Ureter (tissue), 1 donor: ENCODE data around the gene ADAM12. TPM values are rescaled to one million over a fixed set of nuclear protein-coding genes. Genes with fewer than 3 reads are reported as not detected.
A peak's percentile ranks its signal among the peaks of the same experiment; 100 is the strongest.
"Not testable (repeated sequence)": the region's sequence is repeated elsewhere in the genome, so short reads cannot be mapped to it uniquely, and the experiment has no call there.

Experiments used
- DNase-seq: peaks from one replicate; pipeline ENCODE4 v3.0.0-alpha.2; 2020; ENCODE audit warnings: low spot score
- total RNA-seq: library from RNA; stranded (reverse); gene quantifications from one replicate; pipeline ENCODE4 v1.2.4, GENCODE V29; 2023
- donor health status: DM: yes; HTN: yes; CAD: no.

The ADAM12 gene
- total RNA-seq, 1 donor from 2014 or later: 12.3 TPM

DNA sequence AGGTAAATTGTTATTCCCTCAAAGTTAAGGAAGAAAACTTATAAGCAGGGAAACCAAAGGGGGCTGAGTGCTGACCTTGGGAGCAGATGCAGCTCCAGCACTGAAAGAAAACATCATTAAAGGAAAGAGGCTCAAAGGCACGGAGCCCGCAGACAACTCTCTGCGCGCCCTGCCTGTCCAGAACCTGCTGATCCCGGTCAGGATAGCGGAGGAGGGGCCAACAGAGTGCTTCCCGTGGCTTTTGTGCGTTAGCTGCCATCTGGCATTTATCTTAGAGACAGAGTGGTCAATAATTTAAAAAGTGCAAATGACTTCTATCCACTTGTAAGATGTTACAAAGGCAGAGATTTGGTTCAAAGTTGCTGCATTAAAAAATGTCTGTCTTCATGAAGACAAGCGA is 329.8 kb downstream of the ADAM12 start:
- no peak for DNase-seq

DNA sequence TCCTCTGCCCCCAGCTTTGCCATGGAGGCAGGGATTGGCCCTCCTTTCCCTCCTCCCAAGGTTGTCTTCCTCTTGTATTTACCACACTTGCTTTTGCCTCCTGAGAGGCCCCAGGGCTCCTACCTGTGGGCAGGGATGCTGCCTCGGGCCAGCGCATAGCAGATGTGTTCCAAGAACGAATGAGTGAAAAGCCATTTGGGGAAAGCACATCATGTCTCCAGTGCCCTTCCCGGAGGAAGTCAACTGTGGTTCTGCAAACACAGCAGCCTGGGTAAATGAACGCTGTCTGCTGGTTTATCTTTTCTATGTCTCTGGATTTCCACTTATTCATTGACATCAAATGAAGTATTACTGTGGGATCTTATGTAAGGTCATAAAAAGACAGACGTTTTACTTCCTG is 330.2 kb downstream of the ADAM12 start:
- no peak for DNase-seq

DNA sequence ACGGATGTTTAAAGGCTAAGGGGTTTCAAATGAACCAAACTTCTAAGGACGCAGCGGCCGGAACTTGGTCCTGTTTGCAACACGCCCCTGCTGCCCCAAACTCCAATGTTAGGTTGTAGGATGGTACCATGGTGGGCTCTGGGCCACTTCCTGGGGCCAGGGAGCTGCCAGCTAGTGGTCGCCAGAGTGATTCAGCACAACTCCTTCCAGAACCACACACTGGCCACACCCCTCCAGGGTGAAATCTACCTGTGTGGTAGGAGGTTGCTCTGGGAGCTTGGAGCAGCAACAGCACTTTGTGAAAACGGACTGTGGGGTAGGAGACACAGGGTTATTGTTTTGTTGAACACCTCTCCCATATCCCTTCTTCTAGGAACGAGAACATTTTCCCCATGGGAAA is 330.8 kb downstream of the ADAM12 start:
- no peak for DNase-seq

DNA sequence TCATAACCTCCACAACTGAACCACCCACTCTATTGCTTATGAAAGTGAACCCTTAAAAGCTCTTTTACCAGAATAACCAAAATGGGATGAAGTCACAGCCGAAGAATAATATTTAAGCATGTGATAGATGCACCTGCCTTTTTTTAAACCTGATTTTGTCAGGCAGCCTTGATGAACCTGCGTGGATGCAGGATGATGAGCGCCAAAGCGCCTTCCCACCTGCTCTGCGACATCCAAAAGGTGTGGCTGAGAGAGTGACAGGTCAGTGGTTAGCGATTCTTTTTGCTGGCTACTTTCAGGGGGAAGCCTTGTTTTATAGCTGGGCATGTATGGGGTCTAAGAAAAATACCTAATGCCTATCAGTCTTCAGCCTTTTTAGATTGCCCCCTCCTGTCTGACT is 334.1 kb downstream of the ADAM12 start:
- no peak for DNase-seq

DNA sequence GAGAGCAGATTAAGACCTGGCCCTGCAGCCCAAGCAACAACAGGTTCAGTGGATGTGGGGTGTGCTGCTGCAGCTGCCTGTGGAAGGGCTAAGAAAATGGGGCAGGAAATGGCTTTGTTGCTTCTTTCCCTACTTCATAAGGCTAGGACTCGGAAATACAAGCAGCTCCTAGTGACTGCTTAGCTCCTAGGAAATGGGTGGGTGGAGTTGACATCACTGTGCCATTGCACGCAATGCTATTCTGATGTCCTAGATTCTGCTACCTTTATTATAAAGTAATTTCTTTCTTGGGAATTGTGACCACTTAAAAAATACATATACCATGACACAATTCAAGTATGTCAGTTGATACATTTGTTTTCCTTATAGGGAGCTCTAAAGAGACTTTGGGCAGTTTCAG is 336.1 kb downstream of the ADAM12 start:
- no peak for DNase-seq

DNA sequence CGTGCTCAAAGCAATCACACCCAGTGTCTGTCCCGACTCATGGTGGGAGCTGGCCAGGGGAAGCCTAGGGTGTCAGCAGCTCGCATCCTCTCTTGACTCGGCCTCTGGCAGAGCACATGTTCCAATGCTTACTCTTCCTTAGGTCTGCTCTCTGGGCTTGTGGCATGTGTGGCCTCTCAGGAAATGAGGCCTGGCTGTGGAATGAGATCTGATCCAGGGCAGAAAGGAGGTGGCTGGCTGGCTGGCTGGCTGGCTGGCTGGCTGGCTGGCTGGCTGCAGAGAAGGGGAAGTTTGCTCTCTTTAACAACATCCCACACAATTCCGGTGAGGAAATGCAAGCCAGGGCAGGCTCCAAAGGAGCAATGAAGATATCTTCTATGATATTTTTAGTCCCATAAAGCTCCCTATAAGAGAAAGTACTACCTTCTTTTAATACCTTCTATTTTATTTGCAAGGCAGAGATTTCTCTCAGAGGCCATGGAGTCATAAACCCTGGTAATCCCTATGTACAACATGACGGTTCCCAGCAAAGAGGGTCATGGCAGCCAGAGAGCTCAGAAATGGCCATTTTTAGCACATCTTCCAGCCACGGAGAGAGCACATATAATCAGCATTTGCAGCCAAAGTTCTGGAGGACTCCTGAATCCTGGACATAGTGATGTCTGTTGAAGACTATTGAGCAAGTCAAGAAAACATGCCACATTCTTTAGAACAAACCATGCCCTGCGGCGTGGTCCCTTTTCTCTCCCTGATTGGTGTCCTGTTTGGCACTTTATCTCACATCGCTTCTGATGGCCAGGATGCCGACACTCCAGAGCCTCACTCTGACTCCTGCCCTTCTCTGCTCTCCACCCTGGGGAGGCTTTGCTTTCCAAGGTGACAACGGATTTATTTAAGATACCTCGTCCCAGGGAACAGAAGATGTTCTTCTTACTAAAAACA is 338.2 kb downstream of the ADAM12 start:
- no peak for DNase-seq

DNA sequence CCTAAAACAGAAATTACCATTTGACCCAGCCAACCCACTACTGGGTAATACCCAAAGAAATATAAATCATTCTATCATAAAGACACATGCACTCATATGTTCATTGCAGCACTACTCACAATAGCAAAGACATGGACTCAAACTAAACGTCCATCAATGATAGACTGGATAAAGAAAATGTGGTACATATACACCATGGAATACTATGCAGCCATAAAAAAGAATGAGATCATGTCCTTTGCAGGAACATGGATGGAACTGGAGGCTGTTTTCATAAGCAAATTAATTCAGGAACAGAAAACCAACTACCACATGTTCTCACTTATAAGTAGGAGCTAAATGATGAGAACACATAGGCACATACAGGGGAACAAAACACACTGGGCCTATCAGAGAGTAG is 340.5 kb downstream of the ADAM12 start:
- DNase-seq: not testable (repeated sequence)

DNA sequence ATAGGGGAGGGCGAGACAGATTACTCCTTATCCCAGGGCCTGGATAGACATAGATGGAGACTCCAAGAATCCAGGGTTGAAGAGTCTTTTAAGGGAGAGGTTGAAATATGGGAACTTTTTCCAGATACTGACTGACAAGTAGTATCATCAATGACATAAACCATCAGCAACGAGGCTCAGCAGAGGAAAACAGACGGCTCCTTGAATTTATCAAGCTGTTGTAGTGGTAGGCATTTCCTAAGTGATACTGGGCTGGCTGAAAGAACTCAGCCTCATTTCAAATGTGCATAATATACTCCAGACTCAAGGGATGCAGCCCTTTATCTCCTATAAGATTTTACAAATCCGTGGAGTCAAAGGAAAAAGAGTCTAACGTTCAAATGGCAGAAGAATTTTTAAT is 341.4 kb downstream of the ADAM12 start:
- DNase-seq: no peak

DNA sequence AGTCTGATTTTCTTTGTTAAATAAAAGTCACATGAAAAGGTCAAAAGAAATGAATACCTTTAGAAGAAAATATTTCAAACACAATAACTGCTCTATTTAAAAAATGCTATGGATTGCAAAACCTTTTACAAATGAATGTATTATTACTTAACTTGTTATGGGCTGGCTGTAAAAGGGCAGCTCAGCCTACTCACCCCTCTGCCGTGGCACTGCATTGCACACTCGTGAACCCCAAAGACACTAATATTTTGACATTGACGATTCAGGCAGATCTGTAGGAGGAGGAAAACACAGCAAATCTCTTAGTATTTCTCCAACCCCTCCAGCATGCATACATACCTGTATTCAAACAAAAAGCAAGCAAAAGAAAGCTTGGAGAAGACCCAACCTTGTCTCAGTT is 342.4 kb downstream of the ADAM12 start:
- no peak for DNase-seq

DNA sequence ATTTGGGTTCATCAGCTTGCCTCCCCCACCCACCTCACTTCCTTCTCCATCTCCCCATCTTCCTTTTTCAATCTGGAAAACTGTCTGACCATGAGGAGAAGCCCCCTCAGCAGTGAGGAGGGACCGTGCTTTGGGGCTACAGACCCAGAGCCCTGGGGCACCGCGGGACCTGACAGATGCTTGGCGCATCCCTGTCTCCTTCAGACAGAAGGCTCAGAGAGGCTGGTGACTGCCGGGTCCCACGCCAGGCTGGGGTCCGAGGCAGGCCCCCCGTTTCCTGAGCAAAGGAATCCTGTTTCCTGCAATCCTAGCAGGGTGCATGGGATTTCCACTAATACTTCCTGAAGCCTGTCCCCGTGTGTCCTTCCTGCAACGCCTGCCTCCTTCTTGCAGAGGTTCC is 344.9 kb downstream of the ADAM12 start:
- DNase-seq: no peak

DNA sequence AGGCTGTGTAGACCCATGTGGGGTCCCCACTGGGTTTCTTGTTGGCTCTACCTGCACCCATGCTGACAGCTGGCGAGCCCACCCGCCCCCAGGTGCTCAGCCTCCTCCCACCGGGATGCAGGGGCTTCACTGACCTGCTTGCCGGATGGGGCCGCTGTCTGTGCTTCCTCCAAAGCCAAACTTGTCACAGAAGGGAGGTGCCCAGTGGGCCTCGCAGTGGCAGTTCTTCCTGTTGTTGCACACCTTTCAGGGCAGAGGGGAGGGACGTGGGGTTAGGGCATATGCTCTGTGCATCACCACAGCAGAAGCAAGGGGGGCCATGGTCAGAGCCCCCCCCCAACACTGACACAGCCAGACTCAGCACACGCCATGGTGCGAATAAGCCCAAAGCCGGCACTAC is 345.4 kb downstream of the ADAM12 start:
- DNase-seq: no peak

DNA sequence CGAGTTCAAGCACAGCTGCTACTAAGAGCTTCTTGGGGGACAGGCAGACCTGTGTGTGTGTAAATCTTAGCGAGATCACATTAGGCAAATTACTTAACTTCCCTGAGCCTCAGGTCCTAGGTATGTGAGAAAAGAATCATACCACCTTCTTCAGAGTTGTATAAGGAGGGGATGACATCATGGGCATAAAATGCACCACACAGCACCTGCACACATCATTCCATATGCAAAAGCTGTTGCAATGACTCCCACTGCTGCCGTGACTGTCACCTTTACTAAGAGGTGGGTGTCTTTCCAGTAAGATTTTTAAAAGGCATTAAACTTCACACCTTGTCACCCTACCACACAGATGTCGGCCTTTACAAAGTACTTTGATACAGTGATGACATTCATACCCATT is 345.9 kb downstream of the ADAM12 start:
- DNase-seq: no peak

DNA sequence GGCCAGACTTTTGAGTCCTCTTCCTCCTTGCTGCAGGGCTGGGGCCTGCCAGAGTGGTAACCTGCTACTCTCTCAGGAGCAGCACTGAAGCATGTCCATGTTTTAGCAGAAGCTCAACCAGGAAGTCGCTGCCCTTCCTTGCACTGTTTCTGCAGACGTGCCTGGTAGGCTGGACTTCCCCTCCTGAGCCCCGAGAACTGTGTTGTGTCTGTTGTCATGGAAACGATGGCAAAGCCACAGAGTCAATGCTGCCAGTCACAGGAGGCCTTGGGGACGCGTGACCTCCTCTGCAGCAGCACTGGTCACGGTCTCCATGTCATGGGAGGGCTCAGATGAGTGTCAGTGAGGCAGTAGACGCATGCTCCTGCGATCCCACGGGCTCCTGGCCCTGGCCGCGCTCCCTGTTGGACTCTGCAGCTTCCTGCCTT is 346.5 kb downstream of the ADAM12 start:
- peak; percentile 87 for DNase-seq

DNA sequence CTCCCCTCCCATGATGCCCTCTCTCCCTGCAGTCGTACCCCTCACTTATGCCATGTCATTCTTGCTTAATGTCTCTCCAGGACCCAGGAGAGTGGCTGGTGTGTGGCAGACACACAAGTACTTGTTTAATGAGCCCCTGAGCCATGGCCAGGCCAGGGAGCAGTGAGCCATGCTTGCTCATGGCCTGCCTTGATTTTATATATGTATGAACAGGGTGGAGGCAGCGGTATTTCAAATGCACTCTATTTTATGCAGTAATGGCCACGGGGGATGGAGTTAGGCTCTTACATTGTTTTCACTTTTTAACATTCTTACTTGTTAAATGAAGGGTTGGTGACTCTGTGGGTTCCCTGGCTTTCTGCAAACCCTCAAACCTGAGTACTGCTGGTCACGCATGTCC is 347.2 kb downstream of the ADAM12 start:
- DNase-seq: no peak

DNA sequence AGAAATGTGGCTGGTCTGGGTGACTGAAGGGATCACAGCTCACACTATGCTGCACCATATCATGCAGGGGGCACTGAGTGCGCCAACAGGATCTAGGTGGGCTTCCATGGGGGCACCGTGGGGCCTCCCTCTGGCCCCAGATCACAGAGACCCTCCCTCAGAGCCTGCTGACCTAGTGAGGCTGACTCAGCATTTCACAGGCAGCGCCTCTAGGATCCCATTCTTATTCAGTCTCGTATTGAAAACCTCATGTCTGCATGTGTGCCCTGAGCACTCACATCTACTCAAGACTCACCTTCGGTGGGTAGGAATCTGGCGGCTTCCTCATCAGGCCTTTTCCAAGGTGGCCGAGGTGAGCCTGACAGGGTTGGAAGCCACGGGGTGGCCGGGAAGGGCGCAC is 350.3 kb downstream of the ADAM12 start:
- no peak for DNase-seq

DNA sequence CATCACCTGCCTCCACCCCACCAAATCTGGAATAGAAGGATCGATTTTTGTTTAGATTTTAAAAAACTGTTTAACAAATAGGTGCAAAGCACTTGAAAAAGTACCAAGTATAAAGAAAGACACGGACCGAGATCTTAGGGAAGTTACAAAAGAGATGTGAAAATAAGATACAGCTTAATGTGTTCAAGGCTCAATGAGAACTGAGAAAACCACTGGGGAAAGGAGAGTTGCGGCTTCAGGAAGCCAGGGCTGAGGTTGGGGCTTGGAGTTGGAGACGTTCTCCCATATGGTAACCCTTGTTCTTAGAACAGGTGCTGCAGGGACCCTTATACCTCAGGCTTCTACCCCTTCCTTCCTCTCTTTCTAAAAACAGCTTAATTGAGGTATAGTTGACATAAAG is 351.8 kb downstream of the ADAM12 start:
- DNase-seq: no peak

DNA sequence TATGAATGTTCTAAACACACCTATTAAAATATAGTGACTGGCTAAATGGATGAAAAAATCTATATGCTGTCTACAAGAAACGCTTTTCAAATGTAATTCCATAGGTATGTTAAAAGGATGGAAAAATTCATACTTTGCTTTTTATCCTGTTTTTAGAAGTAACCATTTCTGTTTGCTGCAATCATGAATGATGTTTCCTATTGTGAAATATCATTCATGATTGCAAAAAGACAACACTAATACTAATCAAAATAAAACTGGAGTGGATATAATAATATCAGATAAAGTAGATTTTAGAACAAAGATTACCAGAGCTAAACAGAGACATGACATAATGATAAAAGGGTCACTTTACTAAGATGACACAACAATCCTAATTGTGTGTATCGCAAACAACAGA is 353.7 kb downstream of the ADAM12 start:
- DNase-seq: no peak

DNA sequence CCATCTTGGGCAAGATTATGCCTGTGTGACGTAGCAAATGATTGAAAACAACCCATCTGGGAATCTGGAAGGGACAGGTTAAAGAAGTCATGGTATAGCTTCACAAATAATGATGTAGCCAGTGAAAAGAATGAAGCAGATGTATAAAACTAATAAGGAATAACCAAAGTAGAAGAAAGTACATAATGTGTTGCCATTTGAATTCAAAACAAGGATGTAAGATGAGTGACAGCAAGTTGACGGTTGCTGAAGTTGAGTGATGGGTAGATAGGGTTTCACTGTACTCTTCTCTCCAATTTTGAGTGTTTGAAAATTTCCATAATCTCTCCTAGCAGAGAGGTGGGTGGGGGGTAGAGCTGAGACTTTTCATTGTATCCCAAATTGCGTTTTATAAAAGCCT is 358.3 kb downstream of the ADAM12 start:
- DNase-seq: no peak

DNA sequence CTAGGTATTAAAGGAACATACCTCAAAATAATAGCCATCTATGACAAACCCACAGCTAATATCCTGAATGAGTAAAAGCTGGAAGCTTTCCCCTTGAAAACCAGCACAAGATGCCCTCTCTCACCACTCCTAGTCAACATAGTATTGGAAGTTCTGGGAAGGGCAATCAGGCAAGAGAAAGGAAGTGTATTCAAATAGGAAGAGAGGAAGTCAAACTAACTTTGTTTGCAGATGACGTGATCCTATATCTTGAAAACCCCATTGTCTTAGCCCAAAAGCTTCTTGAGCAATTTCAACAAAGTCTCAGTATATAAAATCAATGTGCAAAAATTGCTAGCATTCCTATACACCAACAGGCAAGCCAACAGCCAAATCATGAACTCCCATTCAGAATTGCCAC is 360.6 kb downstream of the ADAM12 start:
- DNase-seq: no peak

DNA sequence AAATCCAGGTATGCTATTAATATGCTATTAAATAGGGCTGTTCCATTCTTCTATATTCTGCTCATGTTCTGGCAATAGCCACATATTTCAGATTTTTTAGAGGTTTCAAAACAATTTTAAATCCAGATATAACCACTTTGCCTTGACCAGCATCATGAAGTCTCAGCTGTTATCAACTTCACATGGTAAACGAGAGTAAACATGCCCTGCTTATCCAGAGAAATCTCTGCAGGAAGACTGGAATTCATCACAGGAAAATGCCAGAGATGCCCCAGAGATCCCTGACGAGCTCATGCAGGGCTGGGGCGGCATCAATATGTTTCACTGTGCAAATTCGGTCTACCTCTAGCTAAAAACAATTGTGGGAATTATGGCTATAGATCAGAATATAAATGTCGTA is 365.4 kb downstream of the ADAM12 start:
- DNase-seq: no peak

DNA sequence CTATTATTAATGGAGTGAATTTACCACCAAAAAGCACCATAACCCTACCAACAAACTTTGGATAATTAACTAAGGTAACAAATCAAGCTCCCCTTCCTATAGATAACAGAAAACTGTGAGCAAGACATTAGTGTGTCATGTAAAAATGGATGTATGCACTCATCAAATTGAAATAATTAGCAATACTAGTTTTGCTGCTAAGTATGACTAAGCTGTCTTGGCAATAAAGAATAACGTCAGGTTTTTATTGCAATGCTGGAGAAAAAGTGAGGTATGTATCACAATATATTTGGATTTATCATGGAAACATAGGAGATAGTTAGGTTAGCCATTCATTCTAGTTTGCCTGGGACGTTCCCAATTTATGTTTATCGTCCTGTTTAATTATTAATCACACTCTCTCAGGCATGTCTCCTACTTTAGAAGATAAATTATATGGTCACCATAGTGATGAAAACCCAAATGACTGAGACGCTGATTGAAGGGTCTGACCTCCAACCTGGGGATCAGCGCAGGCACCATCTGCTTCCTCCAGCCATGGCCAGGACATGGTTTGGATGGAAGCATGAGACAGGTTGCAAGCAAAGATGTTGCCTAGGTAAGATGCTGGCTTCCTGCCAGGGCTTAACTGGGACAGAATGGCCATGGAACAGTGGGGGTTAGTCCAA is 366.3 kb downstream of the ADAM12 start:
- DNase-seq: no peak

DNA sequence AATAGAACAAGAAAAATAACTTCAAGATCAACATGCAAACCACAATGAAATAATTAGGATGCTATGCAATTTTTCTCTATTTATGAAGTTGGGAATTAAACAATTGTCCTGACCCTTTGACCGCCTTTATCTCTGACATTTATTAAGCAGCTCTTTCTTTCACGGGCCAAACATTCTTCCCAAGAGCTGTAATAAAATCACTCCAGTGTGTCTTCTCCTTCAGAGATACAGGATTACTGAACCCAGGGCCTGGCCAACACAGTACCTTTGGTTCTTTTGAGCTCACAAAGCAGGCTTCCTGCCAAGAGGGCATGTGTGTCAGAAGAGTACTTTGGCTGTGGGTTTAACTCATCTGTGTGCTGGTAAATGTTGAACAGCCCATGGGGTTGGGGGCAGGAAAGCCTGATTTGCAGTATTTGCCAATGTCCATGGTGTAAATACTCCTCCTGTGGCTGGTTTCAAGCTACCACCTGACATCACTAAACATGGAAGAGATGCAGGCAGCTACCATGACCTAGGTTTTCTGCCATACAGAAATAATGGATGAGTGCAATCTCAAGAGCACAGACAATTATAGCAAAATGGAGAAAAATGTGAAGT is 370.2 kb downstream of the ADAM12 start:
- DNase-seq: no peak

DNA sequence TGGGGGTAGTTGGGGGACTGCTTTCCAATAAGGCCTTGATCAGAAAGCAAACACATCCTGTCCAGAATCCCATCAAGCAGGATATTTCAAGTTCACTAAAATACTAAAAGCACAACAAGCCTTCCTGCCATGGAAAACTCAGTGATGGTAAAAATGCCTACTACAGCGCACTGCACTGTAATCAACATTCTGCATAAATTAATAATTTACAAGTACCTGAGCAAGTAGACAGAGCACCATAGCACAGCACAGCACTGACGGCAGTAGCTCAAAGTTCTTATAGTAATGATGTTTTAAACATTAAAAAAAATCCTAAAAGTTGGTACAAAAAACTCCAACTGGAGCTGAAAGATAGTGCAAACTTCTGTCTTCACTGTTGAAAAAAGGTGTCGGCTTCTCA is 371.4 kb downstream of the ADAM12 start:
- DNase-seq: no peak
